H9 (cell line): ENCODE results near the gene EVI5L. TPM values are rescaled to one million over a fixed set of nuclear protein-coding genes. Genes with fewer than 3 reads are reported as not detected.

Experiments
- DNase-seq: peaks from one replicate; pipeline ENCODE4 v3.0.0-alpha.2; 2017
- H2AFZ ChIP-seq: one replicate; pipeline ENCODE4 v1.6.1; 2013; ENCODE audit warnings: mild to moderate bottlenecking, low read length, control low read depth, moderate library complexity
- H2AK5ac ChIP-seq: 2 replicates; pipeline ENCODE4 v1.6.1; 2013; ENCODE audit warnings: low read length, control low read depth, mixed read lengths; ENCODE audit not compliant: insufficient read length
- H2BK120ac ChIP-seq: one replicate; pipeline ENCODE4 v1.6.1; 2013; ENCODE audit warnings: low read depth, mild to moderate bottlenecking, low read length, control low read depth, inconsistent platforms; ENCODE audit not compliant: poor library complexity, severe bottlenecking
- H2BK12ac ChIP-seq: 2 replicates; pipeline ENCODE4 v1.6.1; 2013; ENCODE audit warnings: low read length, control low read depth, mixed read lengths, low read depth; ENCODE audit not compliant: insufficient read length
- H2BK15ac ChIP-seq: 2 replicates; pipeline ENCODE4 v1.6.1; 2013; ENCODE audit warnings: low read depth, low read length, control low read depth
- H2BK20ac ChIP-seq: one replicate; pipeline ENCODE4 v1.6.1; 2013; ENCODE audit warnings: low read depth, mild to moderate bottlenecking, low read length, control low read depth, inconsistent platforms; ENCODE audit not compliant: poor library complexity, severe bottlenecking
- H2BK5ac ChIP-seq: 2 replicates; pipeline ENCODE4 v1.6.1; 2013; ENCODE audit warnings: low read length, control low read depth, mixed read lengths; ENCODE audit not compliant: insufficient read length
- H3K14ac ChIP-seq: 2 replicates; pipeline ENCODE4 v1.6.1; 2013; ENCODE audit warnings: low read length, control low read depth; ENCODE audit not compliant: insufficient read depth
- H3K18ac ChIP-seq: 2 replicates; pipeline ENCODE4 v1.6.1; 2013; ENCODE audit warnings: low read depth, mild to moderate bottlenecking, mixed read lengths, low read length, control low read depth; ENCODE audit not compliant: insufficient read length
- H3K23ac ChIP-seq: 2 replicates; pipeline ENCODE4 v1.6.1; 2013; ENCODE audit warnings: low read length, control low read depth, mixed read lengths, low read depth; ENCODE audit not compliant: insufficient read length
- H3K23me2 ChIP-seq: 2 replicates; pipeline ENCODE4 v1.6.1; 2013; ENCODE audit warnings: low read depth, mild to moderate bottlenecking, mixed read lengths, low read length, control low read depth; ENCODE audit not compliant: insufficient read length, poor library complexity, severe bottlenecking
- H3K27ac ChIP-seq: 2 replicates; pipeline ENCODE4 v1.5.1; 2013; ENCODE audit warnings: low read length, control low read depth, mixed read lengths, low read depth; ENCODE audit not compliant: insufficient read length
- H3K27me3 ChIP-seq: 2 replicates; pipeline ENCODE4 v1.6.1; 2013; ENCODE audit warnings: low read length, control low read depth, inconsistent platforms; ENCODE audit not compliant: insufficient read depth
- H3K4ac ChIP-seq: 2 replicates; pipeline ENCODE4 v1.6.1; 2013; ENCODE audit warnings: low read depth, mild to moderate bottlenecking, control low read depth, inconsistent platforms, low read length, moderate library complexity
- H3K4me1 ChIP-seq: 2 replicates; pipeline ENCODE4 v1.6.1; 2013; ENCODE audit warnings: low read length, control low read depth, inconsistent platforms; ENCODE audit not compliant: insufficient read depth
- H3K4me2 ChIP-seq: 2 replicates; pipeline ENCODE4 v1.6.1; 2013; ENCODE audit warnings: low read length, control low read depth, mixed read lengths; ENCODE audit not compliant: insufficient read length, insufficient read depth
- H3K56ac ChIP-seq: 2 replicates; pipeline ENCODE4 v1.6.1; 2013; ENCODE audit warnings: low read depth, mild to moderate bottlenecking, mixed read lengths, low read length, control low read depth; ENCODE audit not compliant: insufficient read length
- H3K79me1 ChIP-seq: 2 replicates; pipeline ENCODE4 v1.6.1; 2013; ENCODE audit warnings: low read depth, mild to moderate bottlenecking, moderate library complexity, low read length, control low read depth, inconsistent platforms; ENCODE audit not compliant: insufficient read depth, poor library complexity, severe bottlenecking
- H3K79me2 ChIP-seq: 2 replicates; pipeline ENCODE4 v1.6.1; 2013; ENCODE audit warnings: low read length, control low read depth, inconsistent platforms; ENCODE audit not compliant: insufficient read depth
- H3K9ac ChIP-seq: 2 replicates; pipeline ENCODE4 v1.6.1; 2013; ENCODE audit warnings: low read length, control low read depth, mixed read lengths; ENCODE audit not compliant: insufficient read length; ENCODE audit errors: extremely low read depth
- H3K9me3 ChIP-seq: one replicate; pipeline ENCODE4 v1.6.1; 2013; ENCODE audit warnings: low read depth, low read length, inconsistent platforms; ENCODE audit not compliant: control insufficient read depth
- H3T11ph ChIP-seq: one replicate; pipeline ENCODE4 v1.6.1; 2013; ENCODE audit warnings: mild to moderate bottlenecking, low read length, control low read depth, inconsistent platforms
- H4K20me1 ChIP-seq: one replicate; pipeline ENCODE4 v1.6.1; 2013; ENCODE audit not compliant: control insufficient read depth, insufficient read length, insufficient read depth
- H4K5ac ChIP-seq: 2 replicates; pipeline ENCODE4 v1.6.1; 2013; ENCODE audit warnings: low read depth, mild to moderate bottlenecking, mixed read lengths, low read length, control low read depth; ENCODE audit not compliant: insufficient read length
- H4K8ac ChIP-seq: replicated peaks from 2 replicates; pipeline ENCODE4 v1.6.1; 2013; ENCODE audit warnings: low read length, control low read depth, mixed read lengths, low read depth; ENCODE audit not compliant: insufficient read length
- H4K91ac ChIP-seq: 2 replicates; pipeline ENCODE4 v1.6.1; 2013; ENCODE audit warnings: low read depth, mild to moderate bottlenecking, moderate library complexity, mixed read lengths, low read length, control low read depth; ENCODE audit not compliant: insufficient read length
- H3K27ac Mint-ChIP-seq, 3 experiments: 2 replicates in 2 of 3; 3 replicates in 1 of 3; pipeline ENCODE4 v1.8.0; 2020 to 2021; ENCODE audit warnings: mixed read lengths in 3 of 3, mild to moderate bottlenecking in 1 of 3, moderate library complexity in 1 of 3
- H3K27me3 Mint-ChIP-seq: 2 replicates; pipeline ENCODE4 v1.8.0; 2021; ENCODE audit warnings: low read depth, mild to moderate bottlenecking, moderate library complexity, mixed read lengths
- H3K36me3 Mint-ChIP-seq, 3 experiments: 2 replicates in 2 of 3; 3 replicates in 1 of 3; pipeline ENCODE4 v1.8.0; 2020 to 2021; ENCODE audit warnings: low read depth in 3 of 3, mixed read lengths in 3 of 3; ENCODE audit not compliant: insufficient read depth in 1 of 3
- H3K4me1 Mint-ChIP-seq, 2 experiments: 2 replicates each; pipeline ENCODE4 v1.8.0; 2020; ENCODE audit warnings: mixed read lengths in 2 of 2
- H3K4me3 Mint-ChIP-seq, 2 experiments: 2 replicates in 1 of 2; 3 replicates in 1 of 2; pipeline ENCODE4 v1.8.0; 2020 to 2021; ENCODE audit warnings: mild to moderate bottlenecking in 2 of 2, mixed read lengths in 2 of 2, moderate library complexity in 1 of 2
- H3K9me3 Mint-ChIP-seq, 2 experiments: 2 replicates in 1 of 2; 3 replicates in 1 of 2; pipeline ENCODE4 v1.8.0; 2020; ENCODE audit warnings: mild to moderate bottlenecking in 2 of 2, mixed read lengths in 2 of 2, moderate library complexity in 1 of 2
- WGBS: extraction: QIAGEN DNeasy Blood & Tissue Kit; methylation state at CpG from one replicate; pipeline ENCODE4 v1.1.7; 2013; ENCODE audit warnings: missing lambda C conversion rate, low lambda C conversion rate, mixed read lengths; ENCODE audit not compliant: insufficient read length; ENCODE audit errors: extremely low coverage; 5-methylcytosine and 5-hydroxymethylcytosine counted together
- total RNA-seq: library from RNA; stranded (reverse); gene quantifications from 2 replicates; pipeline ENCODE4 v1.2.1, GENCODE V29; 2021
- TF ChIP-seq, protein P1 (sequence below): fragments of 200-600 bp; sonication (generic); conservative IDR thresholded peaks from 3 replicates; pipeline ENCODE4 v1.8.0; 2021; ENCODE audit warnings: antibody characterized with exemption, mild to moderate bottlenecking

Gene EVI5L
- total RNA-seq, 1 experiment from 2014 or later = 7.1 TPM

DNA sequence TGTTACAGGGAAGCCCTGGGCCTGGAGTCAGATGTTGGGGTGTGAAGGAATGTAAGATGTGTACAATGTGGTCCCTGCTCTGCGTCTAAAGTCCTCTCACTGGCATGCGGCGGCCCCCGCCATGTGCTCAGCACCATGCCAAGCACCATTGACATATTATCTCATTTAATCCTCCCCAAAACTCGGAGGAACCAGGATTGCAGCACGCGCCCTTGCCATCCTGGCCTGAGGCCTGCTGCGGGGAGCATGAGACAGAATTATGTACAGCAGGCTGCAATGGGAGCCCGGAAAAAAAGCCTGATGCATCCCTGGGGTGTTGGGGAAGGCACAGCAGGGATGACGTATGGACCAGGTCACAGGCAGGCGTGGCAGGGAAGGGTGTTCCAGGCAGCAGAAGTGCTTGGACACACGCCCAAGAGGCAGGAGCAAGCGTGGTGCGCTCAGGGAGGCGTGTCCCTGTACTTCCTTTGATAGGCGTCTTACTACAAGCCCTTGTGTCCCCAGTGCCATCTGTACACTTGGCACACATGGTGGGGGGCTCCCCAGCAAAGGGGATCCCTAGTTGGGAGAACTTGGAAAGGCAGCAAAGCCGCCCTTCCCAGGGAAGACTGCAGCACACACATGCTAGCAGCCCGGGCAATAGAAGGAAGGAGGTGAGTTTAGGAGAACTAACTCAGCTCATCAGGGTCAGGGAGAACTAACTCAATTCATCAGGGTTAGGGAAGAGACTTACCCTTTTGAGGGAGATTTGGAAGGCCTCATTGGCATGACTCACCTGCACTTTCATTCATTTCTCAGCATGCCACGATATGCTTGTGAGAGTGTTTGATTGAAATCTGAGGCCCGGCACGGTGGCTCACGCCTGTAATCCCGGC lies 3.4 kb downstream of the EVI5L start:
- no peak overlapping the region for H4K91ac ChIP-seq
- no peak overlapping the region for H4K8ac ChIP-seq
- peaks cover 3% of the 10 kb centered on the region for H3K23me2 ChIP-seq
- no peak overlapping the region for H3K4me2 ChIP-seq
- H3K4ac ChIP-seq = no peak overlapping the region
- no peak overlapping the region for H2BK15ac ChIP-seq
- H3K27me3 ChIP-seq = no peaks in the 10 kb centered on the region
- no peaks in the 10 kb centered on the region for H4K20me1 ChIP-seq
- H2BK5ac ChIP-seq = no peak overlapping the region
- H2BK20ac ChIP-seq = no peak overlapping the region
- WGBS = no CpG with 5 or more reads among the region's 23 CpGs
- H3K18ac ChIP-seq = no peak overlapping the region
- no peak overlapping the region; the same call in 1 of the 2 replicates for H3K14ac ChIP-seq
- no peak overlapping the region for H3K9ac ChIP-seq
- H2AFZ ChIP-seq = no peak overlapping the region
- no peaks in the 10 kb centered on the region for H3K4me1 ChIP-seq
- no peaks in the 10 kb centered on the region for H3K79me2 ChIP-seq
- no peaks in the 10 kb centered on the region for H3K9me3 ChIP-seq
- Mint-ChIP-seq H3K27me3 (peaks cover 45% of the 10 kb centered on the region), H3K4me1 (peaks cover 18 to 22% of the 10 kb centered on the region in 2 experiments), H3K27ac (no peak overlapping the region), H3K9me3 (no peaks in the 10 kb centered on the region), H3K4me3 (no peak overlapping the region; a peak in 1 of 5 replicates), H3K36me3 (no peaks in the 10 kb centered on the region)
- no peaks in the 10 kb centered on the region for H3K79me1 ChIP-seq
- TF ChIP-seq, protein P1, sequence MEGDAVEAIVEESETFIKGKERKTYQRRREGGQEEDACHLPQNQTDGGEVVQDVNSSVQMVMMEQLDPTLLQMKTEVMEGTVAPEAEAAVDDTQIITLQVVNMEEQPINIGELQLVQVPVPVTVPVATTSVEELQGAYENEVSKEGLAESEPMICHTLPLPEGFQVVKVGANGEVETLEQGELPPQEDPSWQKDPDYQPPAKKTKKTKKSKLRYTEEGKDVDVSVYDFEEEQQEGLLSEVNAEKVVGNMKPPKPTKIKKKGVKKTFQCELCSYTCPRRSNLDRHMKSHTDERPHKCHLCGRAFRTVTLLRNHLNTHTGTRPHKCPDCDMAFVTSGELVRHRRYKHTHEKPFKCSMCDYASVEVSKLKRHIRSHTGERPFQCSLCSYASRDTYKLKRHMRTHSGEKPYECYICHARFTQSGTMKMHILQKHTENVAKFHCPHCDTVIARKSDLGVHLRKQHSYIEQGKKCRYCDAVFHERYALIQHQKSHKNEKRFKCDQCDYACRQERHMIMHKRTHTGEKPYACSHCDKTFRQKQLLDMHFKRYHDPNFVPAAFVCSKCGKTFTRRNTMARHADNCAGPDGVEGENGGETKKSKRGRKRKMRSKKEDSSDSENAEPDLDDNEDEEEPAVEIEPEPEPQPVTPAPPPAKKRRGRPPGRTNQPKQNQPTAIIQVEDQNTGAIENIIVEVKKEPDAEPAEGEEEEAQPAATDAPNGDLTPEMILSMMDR = no peak
- no peak overlapping the region for H3K23ac ChIP-seq
- no peak overlapping the region for H3K56ac ChIP-seq
- no peak overlapping the region for H4K5ac ChIP-seq
- no peak overlapping the region for H3K27ac ChIP-seq
- DNase-seq = no peak
- no peak overlapping the region for H2AK5ac ChIP-seq
- no peak overlapping the region for H2BK12ac ChIP-seq
- no peak overlapping the region for H2BK120ac ChIP-seq
- H3T11ph ChIP-seq = no peak overlapping the region
